AG10803 (cell line): ENCODE measurements around the gene SEMA6A.

Experiments
- DNase-seq: peaks from one replicate; pipeline ENCODE4 v3.0.0; 2010; ENCODE audit warnings: low read depth
- H3K4me3 ChIP-seq: 2 replicates; pipeline ENCODE4 v1.5.1; 2011; ENCODE audit warnings: mild to moderate bottlenecking, low read length, control low read depth
- CTCF ChIP-seq: conservative IDR thresholded peaks from 2 replicates; pipeline ENCODE4 v1.5.1; 2011; ENCODE audit warnings: mild to moderate bottlenecking, low read length, control low read depth, inconsistent platforms

The SEMA6A gene

GRCh38 chr5:116468583-116468982 lies 106.0 kb downstream of the SEMA6A start:
- H3K4me3 ChIP-seq, result no peak overlapping the region
- no peak for TF ChIP-seq CTCF
- no peak for DNase-seq

- DNase-seq, result no peak
- H3K4me3 ChIP-seq, result no peak overlapping the region
- TF ChIP-seq CTCF, result no peak
Observed at GRCh38 chr5:116467465-116467843, 107.2 kb downstream of the SEMA6A start.

- no peak for TF ChIP-seq CTCF
- H3K4me3 ChIP-seq, result no peak overlapping the region
- no peak for DNase-seq
Observed at GRCh38 chr5:116466727-116467464, 107.7 kb downstream of the SEMA6A start.

GRCh38 chr5:116465411-116465810 lies 109.2 kb downstream of the SEMA6A start:
- no peak overlapping the region for H3K4me3 ChIP-seq
- DNase-seq, result no peak
- TF ChIP-seq CTCF, result no peak

GRCh38 chr5:116464144-116464708 lies 110.4 kb downstream of the SEMA6A start:
- H3K4me3 ChIP-seq, result no peak overlapping the region
- no peak for TF ChIP-seq CTCF
- DNase-seq, result no peak

- H3K4me3 ChIP-seq, result no peak overlapping the region
- TF ChIP-seq CTCF, result no peak
Observed at GRCh38 chr5:116462500-116462899, 112.1 kb downstream of the SEMA6A start.

GRCh38 chr5:116459301-116459700 lies 115.3 kb downstream of the SEMA6A start:
- H3K4me3 ChIP-seq, result no peak overlapping the region
- DNase-seq, result no peak
- no peak for TF ChIP-seq CTCF

More at GRCh38 chr5:116462500-116462899, 112.1 kb downstream of the SEMA6A start:
- no peak for DNase-seq
